ENCODE results near the gene MYLK. TPM values are rescaled to one million over a fixed set of nuclear protein-coding genes. Genes with fewer than 3 reads are reported as not detected.
"Not testable (repeated sequence)": the region's sequence is repeated elsewhere in the genome, so short reads cannot be mapped to it uniquely, and the experiment has no call there.

The MYLK gene
- total RNA-seq, 1 donor from 2014 or later: 24.3 TPM

- DNase-seq (ENCODE audit: low read depth, low spot score): not testable (repeated sequence)
Observed at GRCh38 chr3:123600863-123601262, 283.3 kb downstream of the MYLK start.

GRCh38 chr3:123597561-123597960 lies 286.6 kb downstream of the MYLK start:
- no peak for DNase-seq (ENCODE audit: low read depth, low spot score)

GRCh38 chr3:123595396-123596180 lies 288.5 kb downstream of the MYLK start:
- DNase-seq (ENCODE audit: low read depth, low spot score): no peak

GRCh38 chr3:123593381-123593780 lies 290.8 kb downstream of the MYLK start:
- no peak for DNase-seq (ENCODE audit: low read depth, low spot score)

GRCh38 chr3:123590685-123591450 lies 293.3 kb downstream of the MYLK start:
- no peak for DNase-seq (ENCODE audit: low read depth, low spot score)

GRCh38 chr3:123587401-123587800 lies 296.7 kb downstream of the MYLK start:
- no peak for DNase-seq (ENCODE audit: low read depth, low spot score)

- DNase-seq (ENCODE audit: low read depth, low spot score): no peak
Observed at GRCh38 chr3:123586968-123587367, 297.2 kb downstream of the MYLK start.

GRCh38 chr3:123586131-123586530 lies 298.0 kb downstream of the MYLK start:
- DNase-seq (ENCODE audit: low read depth, low spot score): no peak

- peak; percentile 91 for DNase-seq (ENCODE audit: low read depth, low spot score)
Observed at GRCh38 chr3:123584988-123585937, 298.9 kb downstream of the MYLK start, which contains the start of gene HACD2. TSS of gene HACD2 (minus strand) at chr3:123585053. CDS start at chr3:123585027, 26 bp downstream.

- DNase-seq (ENCODE audit: low read depth, low spot score): no peak
Observed at GRCh38 chr3:123584284-123584987, 299.7 kb downstream of the MYLK start.

GRCh38 chr3:123583561-123583960 lies 300.6 kb downstream of the MYLK start:
- DNase-seq (ENCODE audit: low read depth, low spot score): no peak

GRCh38 chr3:123582315-123582714 lies 301.8 kb downstream of the MYLK start:
- no peak for DNase-seq (ENCODE audit: low read depth, low spot score)

- DNase-seq (ENCODE audit: low read depth, low spot score): no peak
Observed at GRCh38 chr3:123576122-123576521, 308.0 kb downstream of the MYLK start.

- DNase-seq (ENCODE audit: low read depth, low spot score): no peak
Observed at GRCh38 chr3:123571973-123572365, 312.2 kb downstream of the MYLK start.

- no peak for DNase-seq (ENCODE audit: low read depth, low spot score)
Observed at GRCh38 chr3:123571264-123571972, 312.7 kb downstream of the MYLK start.

- no peak for DNase-seq (ENCODE audit: low read depth, low spot score)
Observed at GRCh38 chr3:123568875-123569274, 315.3 kb downstream of the MYLK start.

- no peak for DNase-seq (ENCODE audit: low read depth, low spot score)
Observed at GRCh38 chr3:123568034-123568433, 316.1 kb downstream of the MYLK start.

- DNase-seq (ENCODE audit: low read depth, low spot score): no peak
Observed at GRCh38 chr3:123564056-123564455, 320.1 kb downstream of the MYLK start.

GRCh38 chr3:123562547-123562946 lies 321.6 kb downstream of the MYLK start:
- DNase-seq (ENCODE audit: low read depth, low spot score): no peak

- DNase-seq (ENCODE audit: low read depth, low spot score): no peak
Observed at GRCh38 chr3:123561188-123561587, 322.9 kb downstream of the MYLK start.
